ENCODE measurements around the gene CLEC2L. TPM values are rescaled to one million over a fixed set of nuclear protein-coding genes. Genes with fewer than 3 reads are reported as not detected.
A peak's percentile ranks its signal among the peaks of the same experiment; 100 is the strongest.

Gene CLEC2L
- total RNA-seq (2014; rRNA removed; shearing (Covaris generic)) (not detected in 2 replicates), polyA plus RNA-seq (2016; fragmentation: Nextera tagmentation; extraction: Ambion mirVana) (0.21 TPM in 1 of 2 replicates, not detected in the other)
- long read RNA-seq = 0 reads

GRCh38 chr7:139523199-139523941 lies at the start of gene CLEC2L:
TSS of gene CLEC2L (plus strand) at chr7:139523685. CDS start at chr7:139523928, 243 bp downstream.
- H3K36me3 Mint-ChIP-seq (ENCODE audit: low read depth) = peaks cover 3% of the 10 kb centered on the region; the same call in 2 of the 3 replicates
- H3K4me2 ChIP-seq = peak within 1 kb of the TSS; percentile 90
- H3K27ac Mint-ChIP-seq = no peak within 1 kb of the TSS
- H3K27me3 ChIP-seq (ENCODE audit: insufficient read depth) = peaks cover 42% of the 10 kb centered on the region
- H3K9me3 Mint-ChIP-seq = peaks cover 3% of the 10 kb centered on the region; the same call in 1 of the 3 replicates
- H3K27me3 Mint-ChIP-seq (ENCODE audit: insufficient read depth, low read depth, poor library complexity) = peaks cover 44% of the 10 kb centered on the region
- ATAC-seq (peak; percentile 61), DNase-seq (ENCODE audit: low spot score) (peak; percentile 56)
- no peaks in the 10 kb centered on the region for H3K9me2 ChIP-seq (ENCODE audit: insufficient read depth)
- no peaks in the 10 kb centered on the region for H3F3A ChIP-seq (replicated peaks; ENCODE audit: low read depth)
- H3K27ac ChIP-seq (ENCODE audit: low read depth) = no peak within 1 kb of the TSS
- peaks cover 4% of the 10 kb centered on the region; the same call in 2 of the 3 replicates for H3K4me1 Mint-ChIP-seq
- H3K4me3 ChIP-seq = peak within 1 kb of the TSS; percentile 72
- H4K20me1 ChIP-seq (replicated peaks; ENCODE audit: insufficient read depth) = no peaks in the 10 kb centered on the region
- peak within 1 kb of the TSS; percentile 98 for H2AFZ ChIP-seq
- no peak for TF ChIP-seq CTCF (conservative IDR thresholded peaks at IDR 0.05; ENCODE audit: low read depth in 2 of 2)
- no peak for TF ChIP-seq REST (IDR thresholded peaks at IDR 0.05; ENCODE audit: unreplicated experiment)
- no peak for TF ChIP-seq ETS1 (IDR thresholded peaks at IDR 0.05)
- TF ChIP-seq EZH2 (IDR thresholded peaks at IDR 0.05; ENCODE audit: low read depth, unreplicated experiment) = peak; percentile 66
- TF ChIP-seq ZNF462 (CRISPR knock-in tag; IDR thresholded peaks at IDR 0.05) = no peak
- peak; percentile 30 for TF ChIP-seq EZH2phosphoT487 (IDR thresholded peaks at IDR 0.05; ENCODE audit: unreplicated experiment)
- no peak for TF ChIP-seq ZNF331 (CRISPR knock-in tag; IDR thresholded peaks at IDR 0.05; ENCODE audit: low read depth)
- no peak for TF ChIP-seq POLR2AphosphoS5 (IDR thresholded peaks at IDR 0.05; ENCODE audit: low read depth)
- TF ChIP-seq NANOG (IDR thresholded peaks at IDR 0.05; ENCODE audit: borderline replicate concordance) = no peak
- no peak for TF ChIP-seq STAT1 (IDR thresholded peaks at IDR 0.05; ENCODE audit: unreplicated experiment)
- no peaks in the 10 kb centered on the region for H3K36me3 ChIP-seq (ENCODE audit: insufficient read depth)
- no peaks in the 10 kb centered on the region for H3K79me2 ChIP-seq (replicated peaks; ENCODE audit: insufficient read depth)
- peak within 1 kb of the TSS; percentile 80 for H3K4me3 Mint-ChIP-seq
- peaks cover 7% of the 10 kb centered on the region; the same call in 1 of the 2 replicates for H3K4me1 ChIP-seq (ENCODE audit: insufficient read depth)

Measured in GM23338 (cell line).